ENCODE results near the gene TENM3.

- TF ChIP-seq CTCF (IDR thresholded peaks at IDR 0.05) (no peak), POLR2A (IDR thresholded peaks at IDR 0.05) (no peak)
These were observed 602.4 kb downstream of the TENM3 start for GRCh38 chr4:182845618-182846017.

Measured in esophagus squamous epithelium (tissue), 4 donors.